SK-N-SH (cell line): ENCODE measurements around the gene SLC22A4. TPM values are rescaled to one million over a fixed set of nuclear protein-coding genes. Genes with fewer than 3 reads are reported as not detected.

ENCODE experiments used
- CTCF ChIA-PET: fragments of 300-600, 350-600 bp; formaldehyde crosslinking; extraction: SDS; loops from one replicate; lab custom pipeline; 2021; lab: Yijun Ruan, JAX
- POLR2A ChIA-PET: fragments of 350-600 bp; sonication (Branson Sonifier 250); formaldehyde crosslinking; extraction: SDS; loops from one replicate; lab custom pipeline; 2020; ENCODE audit warnings: antibody characterized with exemption, inconsistent platforms; lab: Yijun Ruan, JAX
- DNase-seq: peaks from one replicate; pipeline ENCODE4 v3.0.0; 2012
- H2AFZ ChIP-seq: fragments of 200-600 bp; sonication (generic); 2 replicates; pipeline ENCODE4 v1.8.1; 2016; ENCODE audit warnings: antibody characterized with exemption, mild to moderate bottlenecking, low read depth
- H3F3A ChIP-seq: fragments of 200-600 bp; sonication (generic); replicated peaks from 2 replicates; pipeline ENCODE3; 2016; ENCODE audit warnings: antibody characterized with exemption, mild to moderate bottlenecking; ENCODE audit not compliant: insufficient read depth
- H3K27ac ChIP-seq, 2 experiments: fragments of 200-500 bp in 1 of 2; fragments of 200-600 bp in 1 of 2; sonication (Bioruptor generic) in 1 of 2; sonication (generic), shearing (Covaris generic) in 1 of 2; 2 replicates each; pipeline versions ENCODE4 v1.5.1 to v1.6.1; 2014 to 2016; ENCODE audit warnings: low read depth in 2 of 2, inconsistent platforms in 1 of 2, low read length in 1 of 2, mild to moderate bottlenecking in 1 of 2, mixed read lengths in 1 of 2
- H3K27me3 ChIP-seq: fragments of 200-600 bp; sonication (generic), shearing (Covaris generic); 2 replicates; pipeline ENCODE4 v1.6.1; 2016; ENCODE audit warnings: mixed run types; ENCODE audit not compliant: insufficient read depth
- H3K36me3 ChIP-seq, 2 experiments: fragments of 200-500 bp in 1 of 2; fragments of 200-600 bp in 1 of 2; sonication (Bioruptor generic) in 1 of 2; sonication (generic) in 1 of 2; replicated peaks in 1 of 2; 2 replicates each; pipeline versions ENCODE3 to v1.5.1; 2014 to 2016; ENCODE audit warnings: low read length in 1 of 2, mild to moderate bottlenecking in 1 of 2; ENCODE audit not compliant: insufficient read depth in 2 of 2, control insufficient read depth in 1 of 2
- H3K4me1 ChIP-seq, 2 experiments: fragments of 200-500 bp in 1 of 2; fragments of 200-600 bp in 1 of 2; sonication (Bioruptor generic) in 1 of 2; sonication (generic), shearing (Covaris generic) in 1 of 2; 2 replicates each; pipeline versions ENCODE4 v1.5.1 to v1.6.1; 2014 to 2016; ENCODE audit warnings: low read depth in 1 of 2, low read length in 1 of 2, mixed run types in 1 of 2; ENCODE audit not compliant: insufficient read depth in 2 of 2, control insufficient read depth in 1 of 2
- H3K4me2 ChIP-seq: fragments of 200-600 bp; sonication (generic), shearing (Covaris generic); 2 replicates; pipeline ENCODE4 v1.6.1; 2017; ENCODE audit warnings: mixed run types
- H3K4me3 ChIP-seq, 2 experiments: fragments of 200-500 bp in 1 of 2; fragments of 200-600 bp in 1 of 2; sonication (Bioruptor generic) in 1 of 2; sonication (generic), shearing (Covaris generic) in 1 of 2; 2 replicates each; pipeline versions ENCODE4 v1.5.1 to v1.8.1; 2014 to 2016; ENCODE audit warnings: low read depth in 2 of 2, inconsistent platforms in 1 of 2, low read length in 1 of 2, mild to moderate bottlenecking in 1 of 2, mixed read lengths in 1 of 2, moderate library complexity in 1 of 2
- H3K79me2 ChIP-seq: fragments of 200-600 bp; sonication (generic); 2 replicates; pipeline ENCODE4 v1.8.1; 2017; ENCODE audit warnings: mild to moderate bottlenecking; ENCODE audit not compliant: insufficient read depth
- H3K9ac ChIP-seq: fragments of 200-600 bp; sonication (generic); 2 replicates; pipeline ENCODE4 v1.6.1; 2017; ENCODE audit warnings: mixed run types
- H3K9me2 ChIP-seq: fragments of 200-600 bp; sonication (generic); 2 replicates; pipeline ENCODE4 v1.6.1; 2017; ENCODE audit warnings: mixed run types
- H3K9me3 ChIP-seq: fragments of 200-600 bp; sonication (generic); 2 replicates; pipeline ENCODE4 v1.6.1; 2017; ENCODE audit warnings: mixed run types, mild to moderate bottlenecking, moderate library complexity
- H4K20me1 ChIP-seq: fragments of 200-600 bp; sonication (generic); 2 replicates; pipeline ENCODE4 v1.6.1; 2017; ENCODE audit warnings: mild to moderate bottlenecking, mixed run types; ENCODE audit not compliant: insufficient read depth
- CHD2 ChIP-seq: fragments of 150-350 bp; IDR thresholded peaks from 2 replicates; pipeline ENCODE4 v1.6.1; 2018; ENCODE audit warnings: low read length; ENCODE audit not compliant: partially characterized antibody
- CTCF ChIP-seq: fragments of 200-600 bp; sonication (generic); IDR thresholded peaks from 2 replicates; pipeline ENCODE4 v1.6.1; 2017; ENCODE audit warnings: antibody characterized with exemption, mild to moderate bottlenecking, moderate library complexity
- ELF1 ChIP-seq: IDR thresholded peaks from 2 replicates; pipeline ENCODE4 v1.4.0; 2012
- EZH2phosphoT487 ChIP-seq: fragments of 200-600 bp; sonication (generic); IDR thresholded peaks from 2 replicates; pipeline ENCODE4 v1.6.1; 2017; ENCODE audit warnings: low read depth, mixed run types, mild to moderate bottlenecking, antibody characterized with exemption, moderate library complexity, borderline replicate concordance
- FOSL2 ChIP-seq: IDR thresholded peaks from 2 replicates; pipeline ENCODE4 v1.4.0; 2012; ENCODE audit warnings: low read depth, mild to moderate bottlenecking, moderate library complexity, borderline replicate concordance
- GABPA ChIP-seq: IDR thresholded peaks from 2 replicates; pipeline ENCODE4 v1.4.0; 2012; ENCODE audit warnings: low read depth, mild to moderate bottlenecking
- JUND ChIP-seq: IDR thresholded peaks from 2 replicates; pipeline ENCODE4 v1.4.0; 2012
- MEF2A ChIP-seq: IDR thresholded peaks from 2 replicates; pipeline ENCODE4 v1.4.0; 2012; ENCODE audit warnings: low read depth, borderline replicate concordance
- MXI1 ChIP-seq: IDR thresholded peaks from 2 replicates; pipeline ENCODE4 v1.6.1; 2012; ENCODE audit warnings: mild to moderate bottlenecking, low read depth, low read length, improper control_type of control experiment
- NFIC ChIP-seq: IDR thresholded peaks from 2 replicates; pipeline ENCODE4 v1.4.0; 2012; ENCODE audit warnings: borderline replicate concordance
- NRF1 ChIP-seq: IDR thresholded peaks from 2 replicates; pipeline ENCODE4 v1.6.1; 2012; ENCODE audit warnings: low read depth, mild to moderate bottlenecking, low read length
- PBX3 ChIP-seq: IDR thresholded peaks from 2 replicates; pipeline ENCODE4; 2012
- RAD21 ChIP-seq: IDR thresholded peaks from 2 replicates; pipeline ENCODE4 v1.6.1; 2012; ENCODE audit warnings: mild to moderate bottlenecking, low read length
- RCOR1 ChIP-seq: fragments of 150-350 bp; IDR thresholded peaks from 2 replicates; pipeline ENCODE4 v1.6.1; 2017; ENCODE audit warnings: antibody characterized with exemption, low read length
- REST ChIP-seq: IDR thresholded peaks from 2 replicates; pipeline ENCODE4 v1.6.1; 2012; ENCODE audit warnings: mild to moderate bottlenecking, low read depth, low read length, moderate library complexity
- RFX5 ChIP-seq: IDR thresholded peaks from 2 replicates; pipeline ENCODE4 v1.6.1; 2012; ENCODE audit warnings: mild to moderate bottlenecking, improper control_type of control experiment, low read length
- SMC3 ChIP-seq: IDR thresholded peaks from 2 replicates; pipeline ENCODE4 v1.6.1; 2012; ENCODE audit warnings: low read depth, low read length, improper control_type of control experiment
- TAF1 ChIP-seq: IDR thresholded peaks from 2 replicates; pipeline ENCODE4 v1.6.1; 2012; ENCODE audit warnings: low read depth, mild to moderate bottlenecking, low read length, moderate library complexity, borderline replicate concordance
- TCF12 ChIP-seq: IDR thresholded peaks from 2 replicates; pipeline ENCODE4 v1.4.0; 2012
- ZBTB33 ChIP-seq: IDR thresholded peaks from 2 replicates; pipeline ENCODE4 v1.4.0; 2012; ENCODE audit warnings: low read depth, borderline replicate concordance
- WGBS: methylation state at CpG from one replicate; pipeline ENCODE4 v1.1.6; 2017; ENCODE audit warnings: low lambda C conversion rate; 5-methylcytosine and 5-hydroxymethylcytosine counted together
- polyA plus RNA-seq, 3 experiments: library from polyadenylated mRNA; depleted of rRNA; stranded (reverse); fragments of >200 nt; gene quantifications; 2 replicates each; pipeline ENCODE4 v1.2.3, GENCODE V29; 2012

The SLC22A4 gene
- polyA plus RNA-seq, 1 of the 3 experiments (the other 2 are of a cell fraction), result 3.3 TPM

GRCh38 chr5:132322266-132322665, 28.1 kb downstream of the SLC22A4 start (continued):
- no peak for TF ChIP-seq CTCF

GRCh38 chr5:132323202-132323601, 29.0 kb downstream of the SLC22A4 start:
- WGBS, result 95% methylated on average over 5 of the region's 5 CpGs
- Histone ChIP-seq H3K27me3 (no peaks in the 10 kb centered on the region), H3F3A (peaks cover 8% of the 10 kb centered on the region), H3K27ac (no peak overlapping the region), H3K4me3 (no peak overlapping the region), H3K9ac (no peak overlapping the region), H3K79me2 (no peaks in the 10 kb centered on the region), H3K9me3 (no peaks in the 10 kb centered on the region), H4K20me1 (no peaks in the 10 kb centered on the region), H3K9me2 (no peaks in the 10 kb centered on the region), H2AFZ (no peak overlapping the region), H3K4me1 (peaks cover 5 to 10% of the 10 kb centered on the region in 2 experiments; a peak in 3 of 4 replicates), H3K4me2 (no peak overlapping the region), H3K36me3 (peaks cover 0 to 4% of the 10 kb centered on the region in 2 experiments)
- TF ChIP-seq REST (no peak), JUND (no peak), RFX5 (no peak), RCOR1 (no peak), CHD2 (no peak), PBX3 (no peak), TCF12 (no peak), TAF1 (no peak), FOSL2 (no peak), NFIC (no peak), RAD21 (no peak), ELF1 (no peak), GABPA (no peak), MEF2A (no peak), SMC3 (no peak), ZBTB33 (no peak), NRF1 (no peak), EZH2phosphoT487 (no peak), MXI1 (no peak)
- ChIA-PET CTCF (interaction anchor here (1.0 to 1.6 kb wide), 2 partner anchors 10 to 18 kb away, joined by 3 read pairs; no protein-coding TSS in a partner anchor), POLR2A (no interaction called here)
- no peak for DNase-seq
